OCI-LY1 (cell line): Measurements from ENCODE around the gene AKAP11.

Experiments
- H2AFZ ChIP-seq: fragments of 200-600 bp; sonication (generic), shearing (Covaris generic); 2 replicates; pipeline ENCODE4 v1.6.0; 2014; ENCODE audit warnings: antibody characterized with exemption, mild to moderate bottlenecking, low read length
- H3F3A ChIP-seq: fragments of 200-600 bp; sonication (generic), shearing (Covaris generic); 2 replicates; pipeline ENCODE4 v1.6.0; 2014; ENCODE audit warnings: mild to moderate bottlenecking, antibody characterized with exemption, low read length, moderate library complexity; ENCODE audit not compliant: insufficient read depth
- H3K27ac ChIP-seq: fragments of 200-600 bp; sonication (generic); 2 replicates; pipeline ENCODE4 v1.5.1; 2014; ENCODE audit warnings: low read length, mixed run types, mild to moderate bottlenecking, low read depth; ENCODE audit not compliant: poor library complexity, severe bottlenecking
- H3K27me3 ChIP-seq: fragments of 200-600 bp; sonication (generic); 2 replicates; pipeline ENCODE4 v1.6.0; 2014; ENCODE audit warnings: antibody characterized with exemption, mild to moderate bottlenecking, low read length, moderate library complexity; ENCODE audit not compliant: insufficient read depth
- H3K36me3 ChIP-seq: fragments of 200-600 bp; sonication (generic); 2 replicates; pipeline ENCODE4 v1.6.1; 2014; ENCODE audit warnings: mild to moderate bottlenecking, antibody characterized with exemption, low read length, moderate library complexity, mixed read lengths; ENCODE audit not compliant: insufficient read depth
- H3K4me1 ChIP-seq: fragments of 200-600 bp; sonication (generic); 2 replicates; pipeline ENCODE4 v1.5.1; 2014; ENCODE audit warnings: mild to moderate bottlenecking, low read length, moderate library complexity; ENCODE audit not compliant: insufficient read depth, severe bottlenecking
- H3K4me2 ChIP-seq: fragments of 200-600 bp; sonication (generic), shearing (Covaris generic); 2 replicates; pipeline ENCODE4 v1.6.1; 2014; ENCODE audit warnings: low read length
- H3K4me3 ChIP-seq: fragments of 200-600 bp; sonication (generic); 2 replicates; pipeline ENCODE4 v1.5.1; 2014; ENCODE audit warnings: low read length, low read depth, mild to moderate bottlenecking, mixed read lengths; ENCODE audit not compliant: poor library complexity, severe bottlenecking
- H3K79me2 ChIP-seq: fragments of 200-600 bp; shearing (Covaris generic); 2 replicates; pipeline ENCODE4 v1.6.1; 2016; ENCODE audit warnings: mixed run types, low read length, mixed read lengths; ENCODE audit not compliant: insufficient read depth
- H3K9ac ChIP-seq: fragments of 200-600 bp; sonication (generic), shearing (Covaris generic); 2 replicates; pipeline ENCODE4 v1.6.1; 2014; ENCODE audit warnings: mild to moderate bottlenecking, low read length, mixed read lengths
- H3K9me2 ChIP-seq: fragments of 200-600 bp; sonication (generic), shearing (Covaris generic); 2 replicates; pipeline ENCODE4 v1.6.1; 2014; ENCODE audit warnings: low read depth, mild to moderate bottlenecking, low read length, mixed read lengths
- H3K9me3 ChIP-seq: fragments of 200-600 bp; shearing (Covaris generic); 2 replicates; pipeline ENCODE4 v1.6.1; 2014; ENCODE audit warnings: low read length, mixed read lengths
- H4K20me1 ChIP-seq: fragments of 200-600 bp; sonication (generic), shearing (Covaris generic); 2 replicates; pipeline ENCODE4 v1.6.0; 2016; ENCODE audit warnings: mild to moderate bottlenecking, low read length; ENCODE audit not compliant: insufficient read depth
- CTCF ChIP-seq: fragments of 200-600 bp; sonication (generic), shearing (Covaris generic); IDR thresholded peaks from 2 replicates; pipeline ENCODE4 v1.5.1; 2017; ENCODE audit warnings: mild to moderate bottlenecking, antibody characterized with exemption, low read length, moderate library complexity, mixed read lengths
- EZH2 ChIP-seq: fragments of 200-600 bp; sonication (generic), shearing (Covaris generic); IDR thresholded peaks from 2 replicates; pipeline ENCODE4 v1.8.0; 2017; ENCODE audit warnings: borderline replicate concordance, mixed run types, mild to moderate bottlenecking, antibody characterized with exemption, low read length, moderate library complexity, mixed read lengths

The AKAP11 gene

GRCh38 chr13:42369071-42369797, 97.3 kb downstream of the AKAP11 start:
- H3K9ac ChIP-seq = no peak overlapping the region

GRCh38 chr13:42370229-42370628, 98.3 kb downstream of the AKAP11 start:
- no peak overlapping the region for H3K9ac ChIP-seq
- H3K4me2 ChIP-seq = no peak overlapping the region
- no peak overlapping the region for H2AFZ ChIP-seq
- no peaks in the 10 kb centered on the region for H4K20me1 ChIP-seq
- no peaks in the 10 kb centered on the region for H3K79me2 ChIP-seq
- no peaks in the 10 kb centered on the region for H3K9me3 ChIP-seq
- no peaks in the 10 kb centered on the region for H3K4me1 ChIP-seq
- no peaks in the 10 kb centered on the region for H3K9me2 ChIP-seq
- no peaks in the 10 kb centered on the region for H3K36me3 ChIP-seq
- TF ChIP-seq CTCF (no peak), EZH2 (no peak)
- H3F3A ChIP-seq = no peaks in the 10 kb centered on the region
- H3K27me3 ChIP-seq = no peaks in the 10 kb centered on the region
- H3K4me3 ChIP-seq = no peak overlapping the region
- no peak overlapping the region for H3K27ac ChIP-seq

More at GRCh38 chr13:42369071-42369797, 97.3 kb downstream of the AKAP11 start:
- Histone ChIP-seq H2AFZ (no peak overlapping the region), H3F3A (no peaks in the 10 kb centered on the region), H3K4me2 (no peak overlapping the region), H4K20me1 (no peaks in the 10 kb centered on the region), H3K9me3 (no peaks in the 10 kb centered on the region), H3K36me3 (no peaks in the 10 kb centered on the region), H3K9me2 (no peaks in the 10 kb centered on the region), H3K79me2 (no peaks in the 10 kb centered on the region), H3K27me3 (no peaks in the 10 kb centered on the region), H3K4me1 (no peaks in the 10 kb centered on the region), H3K4me3 (no peak overlapping the region), H3K27ac (no peak overlapping the region)
- TF ChIP-seq EZH2 = no peak
- no peak for TF ChIP-seq CTCF
